Activated B cell treated with CpG ODN at 0.5 μM for 24 hours (primary cell): Measurements from ENCODE around the gene GALNT9. TPM values are rescaled to one million over a fixed set of nuclear protein-coding genes. Genes with fewer than 3 reads are reported as not detected.

Source experiments
- ATAC-seq: fragments of 200-7000 bp; cut with Tn5 transposase; one replicate; pipeline ENCODE4 v1.10.0; 2021; ENCODE audit warnings: low read depth, mild to moderate bottlenecking, moderate library complexity
- CTCF ChIA-PET: fragments of 350-600 bp; sonication (Branson Sonifier 250); formaldehyde crosslinking; loops from one replicate; lab custom pipeline; 2021; ENCODE audit warnings: antibody characterized with exemption; lab: Charles Lee
- POLR2A ChIA-PET: fragments of 350-600 bp; sonication (Branson Sonifier 250); formaldehyde crosslinking; loops from one replicate; lab custom pipeline; 2021; ENCODE audit warnings: antibody characterized with exemption; lab: Charles Lee
- DNase-seq: peaks from one replicate; pipeline ENCODE4 v3.0.0; 2022
- H3K27ac Mint-ChIP-seq: one replicate; pipeline ENCODE4 v1.8.0; 2020; ENCODE audit warnings: mixed read lengths
- H3K27me3 Mint-ChIP-seq: one replicate; pipeline ENCODE4 v1.8.0; 2021; ENCODE audit warnings: mixed read lengths
- H3K36me3 Mint-ChIP-seq: one replicate; pipeline ENCODE4 v1.8.0; 2021; ENCODE audit warnings: low read depth, mixed read lengths
- H3K4me1 Mint-ChIP-seq: one replicate; pipeline ENCODE4 v1.8.0; 2021; ENCODE audit warnings: mixed read lengths
- H3K4me3 Mint-ChIP-seq: one replicate; pipeline ENCODE4 v1.8.0; 2020; ENCODE audit warnings: mild to moderate bottlenecking, mixed read lengths
- H3K9me3 Mint-ChIP-seq: one replicate; pipeline ENCODE4 v1.8.0; 2020; ENCODE audit warnings: mixed read lengths
- intact Hi-C: fragments of 100-400 bp; cut with micrococcal nuclease; formaldehyde crosslinking; loops from one replicate; pipeline ENCODE4 v1.15.1; 2024
- total RNA-seq: library from RNA; stranded (reverse); gene quantifications from 2 replicates; pipeline ENCODE4 v1.2.3, GENCODE V29; 2022
- TF ChIP-seq, protein P1 (sequence below): fragments of 200-600 bp; IDR thresholded peaks from one replicate; pipeline ENCODE4 v1.8.0; 2022; ENCODE audit warnings: antibody characterized with exemption, mild to moderate bottlenecking

GALNT9 gene
- total RNA-seq, 1 donor from 2014 or later: not detected

DNA sequence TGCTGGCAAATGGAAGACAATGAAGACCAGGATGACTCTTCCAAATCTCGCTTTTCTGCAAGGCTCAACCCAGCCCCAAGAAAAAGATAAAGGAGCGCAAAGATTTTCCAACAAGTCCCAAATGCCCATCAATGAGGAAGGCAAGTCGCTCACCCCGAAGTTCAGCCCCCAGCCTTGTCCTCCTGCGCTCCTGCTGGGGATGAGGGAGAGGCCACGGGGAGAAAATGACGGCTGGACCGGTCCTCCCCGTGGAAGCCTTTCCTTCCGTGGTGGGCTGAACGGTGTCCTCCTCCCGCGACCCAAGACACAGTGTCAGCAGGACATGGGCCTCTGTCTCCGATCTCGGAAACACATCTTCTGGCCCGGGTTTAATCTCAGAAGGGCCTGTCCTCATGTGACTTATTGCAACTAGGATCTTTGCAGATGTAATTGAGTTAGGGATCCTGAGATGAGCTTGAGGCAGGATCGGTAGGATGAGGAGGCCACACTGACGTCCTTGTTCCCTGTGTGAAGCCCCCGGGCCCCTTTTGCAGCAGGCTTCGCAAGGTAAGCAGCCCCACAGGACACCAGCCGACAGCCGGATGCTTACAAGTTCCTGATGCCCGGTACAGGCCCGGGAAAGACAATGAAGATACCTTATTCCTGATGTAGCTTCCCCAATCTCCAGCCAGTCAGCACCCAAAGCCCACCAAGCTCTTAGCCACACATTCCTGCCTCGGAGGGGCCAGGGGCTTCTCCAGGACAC lies 64.2 kb downstream of the GALNT9 start:
- TF ChIP-seq, protein P1, sequence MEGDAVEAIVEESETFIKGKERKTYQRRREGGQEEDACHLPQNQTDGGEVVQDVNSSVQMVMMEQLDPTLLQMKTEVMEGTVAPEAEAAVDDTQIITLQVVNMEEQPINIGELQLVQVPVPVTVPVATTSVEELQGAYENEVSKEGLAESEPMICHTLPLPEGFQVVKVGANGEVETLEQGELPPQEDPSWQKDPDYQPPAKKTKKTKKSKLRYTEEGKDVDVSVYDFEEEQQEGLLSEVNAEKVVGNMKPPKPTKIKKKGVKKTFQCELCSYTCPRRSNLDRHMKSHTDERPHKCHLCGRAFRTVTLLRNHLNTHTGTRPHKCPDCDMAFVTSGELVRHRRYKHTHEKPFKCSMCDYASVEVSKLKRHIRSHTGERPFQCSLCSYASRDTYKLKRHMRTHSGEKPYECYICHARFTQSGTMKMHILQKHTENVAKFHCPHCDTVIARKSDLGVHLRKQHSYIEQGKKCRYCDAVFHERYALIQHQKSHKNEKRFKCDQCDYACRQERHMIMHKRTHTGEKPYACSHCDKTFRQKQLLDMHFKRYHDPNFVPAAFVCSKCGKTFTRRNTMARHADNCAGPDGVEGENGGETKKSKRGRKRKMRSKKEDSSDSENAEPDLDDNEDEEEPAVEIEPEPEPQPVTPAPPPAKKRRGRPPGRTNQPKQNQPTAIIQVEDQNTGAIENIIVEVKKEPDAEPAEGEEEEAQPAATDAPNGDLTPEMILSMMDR: no peak
- ATAC-seq: no peak
- H3K4me1 Mint-ChIP-seq: no peaks in the 10 kb centered on the region
- intact Hi-C loops: no loop called here
- ChIA-PET POLR2A (no interaction called here), CTCF (no interaction called here)
- H3K4me3 Mint-ChIP-seq: no peak overlapping the region
- DNase-seq: no peak
- no peaks in the 10 kb centered on the region for H3K36me3 Mint-ChIP-seq
- H3K27me3 Mint-ChIP-seq: peaks cover 3% of the 10 kb centered on the region
- no peak overlapping the region for H3K27ac Mint-ChIP-seq
- H3K9me3 Mint-ChIP-seq: no peaks in the 10 kb centered on the region

- ChIA-PET POLR2A (no interaction called here), CTCF (no interaction called here)
- intact Hi-C loops: no loop called here
- no peak for ATAC-seq
- H3K27ac Mint-ChIP-seq: no peak overlapping the region
- no peak overlapping the region for H3K4me3 Mint-ChIP-seq
- TF ChIP-seq, protein P1: no peak
- no peaks in the 10 kb centered on the region for H3K9me3 Mint-ChIP-seq
- no peaks in the 10 kb centered on the region for H3K4me1 Mint-ChIP-seq
- H3K27me3 Mint-ChIP-seq: peaks cover 3% of the 10 kb centered on the region
- H3K36me3 Mint-ChIP-seq: no peaks in the 10 kb centered on the region
- DNase-seq: no peak
Measured at GRCh38 chr12:132264086-132265010, 65.0 kb downstream of the GALNT9 start.

- POLR2A ChIA-PET: no interaction called here
- Mint-ChIP-seq H3K27me3 (peaks cover 3% of the 10 kb centered on the region), H3K4me1 (no peaks in the 10 kb centered on the region), H3K4me3 (no peak overlapping the region), H3K36me3 (no peaks in the 10 kb centered on the region), H3K27ac (no peak overlapping the region), H3K9me3 (no peaks in the 10 kb centered on the region)
- TF ChIP-seq, protein P1: no peak
- DNase-seq (no peak), ATAC-seq (no peak)
- CTCF ChIA-PET: no interaction called here
- intact Hi-C loops: no loop called here
Measured at GRCh38 chr12:132263451-132264049, 65.8 kb downstream of the GALNT9 start.

DNA sequence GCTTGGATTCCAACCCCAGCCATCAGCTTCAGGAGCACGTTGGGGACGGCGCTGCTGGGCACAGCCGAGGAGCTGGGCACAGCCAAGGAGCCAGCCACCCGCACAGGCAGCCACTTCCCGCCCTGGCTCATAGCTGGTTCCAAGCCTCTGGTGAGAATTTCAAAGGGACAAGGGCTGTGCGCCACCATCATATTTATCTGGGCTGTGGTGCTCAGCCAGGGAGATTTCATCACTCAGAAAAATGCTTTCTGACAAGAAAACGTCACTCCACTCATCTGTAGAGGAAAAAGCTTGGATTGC lies 66.4 kb downstream of the GALNT9 start:
- no peaks in the 10 kb centered on the region for H3K9me3 Mint-ChIP-seq
- POLR2A ChIA-PET: no interaction called here

More for the DNA sequence above, 66.4 kb downstream of the GALNT9 start:
- H3K27ac Mint-ChIP-seq: no peak overlapping the region
- CTCF ChIA-PET: no interaction called here
- H3K36me3 Mint-ChIP-seq: no peaks in the 10 kb centered on the region
- no peak for ATAC-seq
- no peak overlapping the region for H3K4me3 Mint-ChIP-seq
- H3K4me1 Mint-ChIP-seq: no peaks in the 10 kb centered on the region
- peaks cover 3% of the 10 kb centered on the region for H3K27me3 Mint-ChIP-seq
- no peak for DNase-seq
- TF ChIP-seq, protein P1: no peak
- intact Hi-C loops: no loop called here
